GM12891 (cell line): Measurements from ENCODE around the gene ARMC2.
"Not testable (repeated sequence)": the region's sequence is repeated elsewhere in the genome, so short reads cannot be mapped to it uniquely, and the experiment has no call there.

Experiments
- DNase-seq: peaks from one replicate; pipeline ENCODE4 v3.0.0; 2011; ENCODE audit warnings: low spot score; ENCODE audit not compliant: insufficient read length
- FAIRE-seq: peaks from 2 replicates; lab custom pipeline; 2011; peaks lifted over from hg19 to GRCh38; lab: Jason Lieb, UNC
- PAX5 ChIP-seq: IDR thresholded peaks from 2 replicates; pipeline ENCODE4 v1.6.1; 2011; ENCODE audit warnings: low read length, moderate library complexity, mild to moderate bottlenecking; ENCODE audit not compliant: insufficient read depth, severe bottlenecking
- POLR2A ChIP-seq: IDR thresholded peaks from 2 replicates; pipeline ENCODE4 v1.6.1; 2011; ENCODE audit warnings: low read depth, low read length, control low read depth
- POLR2AphosphoS5 ChIP-seq: IDR thresholded peaks from 2 replicates; pipeline ENCODE4 v1.6.1; 2011; ENCODE audit warnings: low read depth, low read length, control low read depth
- POU2F2 ChIP-seq: IDR thresholded peaks from 2 replicates; pipeline ENCODE4 v1.6.1; 2011; ENCODE audit warnings: low read depth, mild to moderate bottlenecking, control low read depth, low read length, moderate library complexity
- SPI1 ChIP-seq: IDR thresholded peaks from 2 replicates; pipeline ENCODE4 v1.6.1; 2011; ENCODE audit warnings: low read depth, low read length, control low read depth
- TAF1 ChIP-seq: IDR thresholded peaks from 2 replicates; pipeline ENCODE4 v1.6.1; 2011; ENCODE audit warnings: low read depth, low read length, control low read depth

The ARMC2 gene

GRCh38 chr6:108961077-108961476 lies 112.9 kb downstream of the ARMC2 start:
- TF ChIP-seq TAF1 (no peak), POU2F2 (no peak), POLR2AphosphoS5 (no peak), SPI1 (no peak), PAX5 (no peak), POLR2A (no peak)
- FAIRE-seq = no peak

GRCh38 chr6:108961985-108962384 lies 113.8 kb downstream of the ARMC2 start:
- FAIRE-seq (no peak), DNase-seq (no peak)

More at GRCh38 chr6:108961077-108961476, 112.9 kb downstream of the ARMC2 start:
- DNase-seq = no peak

DNA sequence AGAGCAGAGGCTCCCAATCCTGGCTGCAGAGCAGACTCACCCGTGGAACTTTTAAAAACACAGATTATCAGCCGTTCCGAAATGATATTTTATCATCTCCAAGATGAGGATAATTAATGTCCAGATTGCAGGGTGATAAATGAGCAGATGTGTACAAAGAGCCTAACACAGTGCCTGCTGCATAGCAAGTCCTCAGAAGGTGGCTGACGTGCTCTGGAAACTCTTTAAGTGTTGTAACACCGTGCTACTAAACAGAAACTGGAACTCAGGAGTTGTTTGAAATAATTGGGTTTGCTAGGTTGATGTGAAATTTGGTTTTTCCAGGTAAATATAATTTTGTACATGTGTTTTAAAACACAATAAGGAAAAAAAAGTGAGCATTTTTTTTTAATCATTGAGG lies 118.0 kb downstream of the ARMC2 start:
- no peak for DNase-seq
- FAIRE-seq = no peak

More at GRCh38 chr6:108961985-108962384, 113.8 kb downstream of the ARMC2 start:
- TF ChIP-seq POLR2A (no peak), TAF1 (no peak), POU2F2 (no peak), POLR2AphosphoS5 (no peak), PAX5 (no peak), SPI1 (no peak)

GRCh38 chr6:108966855-108967755 lies 118.9 kb downstream of the ARMC2 start:
- TF ChIP-seq POLR2A (no peak), POLR2AphosphoS5 (no peak), TAF1 (no peak), POU2F2 (no peak), PAX5 (no peak), SPI1 (no peak)
- no peak for FAIRE-seq
- DNase-seq = no peak

More for the DNA sequence above, 118.0 kb downstream of the ARMC2 start:
- no peak for TF ChIP-seq POLR2A
- no peak for TF ChIP-seq POU2F2
- TF ChIP-seq POLR2AphosphoS5 = no peak
- TF ChIP-seq SPI1 = no peak
- TF ChIP-seq PAX5 = no peak
- no peak for TF ChIP-seq TAF1

DNA sequence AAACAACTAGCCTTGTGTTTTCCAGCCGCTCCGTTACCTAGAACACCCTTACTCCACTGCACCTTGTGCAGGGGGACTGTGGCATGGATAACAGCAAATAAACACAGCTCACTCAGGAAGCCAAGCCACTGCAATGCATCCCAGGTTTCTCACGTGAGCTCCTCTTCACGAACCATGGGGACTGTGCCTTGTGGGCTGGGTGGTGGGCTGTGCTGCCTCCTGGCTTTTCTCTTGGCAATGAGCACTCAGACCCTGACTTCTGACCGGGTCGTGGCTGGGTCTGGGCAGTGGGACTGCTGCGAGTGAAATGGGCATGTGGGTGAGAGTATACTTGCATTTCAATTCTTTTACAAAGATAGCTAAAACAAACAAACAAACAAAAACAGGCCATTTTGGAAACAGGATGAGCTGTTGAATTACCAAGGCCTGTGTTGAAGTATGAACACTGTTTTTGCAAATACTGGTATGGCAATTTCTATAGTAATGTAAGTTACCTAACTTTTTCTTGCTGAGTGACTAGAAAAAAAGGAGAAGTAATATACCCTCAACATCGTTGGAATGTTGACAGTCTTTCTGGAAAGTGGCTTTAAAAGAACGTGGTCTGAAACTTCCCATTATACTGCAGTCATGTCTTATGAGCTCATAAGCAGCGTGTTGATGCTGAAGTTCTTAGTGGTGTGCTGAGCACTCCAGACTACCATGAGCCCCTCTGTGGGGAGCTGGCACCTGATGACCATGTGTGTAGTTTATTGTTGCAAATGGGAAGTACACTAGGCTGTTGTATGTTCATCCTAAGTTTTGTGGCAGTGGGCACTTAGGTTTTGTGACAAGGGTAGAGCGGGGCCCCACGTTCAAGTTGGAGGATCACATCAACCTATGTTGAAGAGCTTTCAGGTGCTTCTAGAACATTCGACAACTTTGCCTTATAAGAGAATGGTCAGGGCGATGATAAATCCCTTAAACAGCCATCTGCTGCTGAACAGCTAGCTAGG lies 120.4 kb downstream of the ARMC2 start:
- FAIRE-seq (no peak), DNase-seq (no peak)
- TF ChIP-seq POLR2A (no peak), TAF1 (no peak), POU2F2 (no peak), PAX5 (no peak), POLR2AphosphoS5 (no peak), SPI1 (no peak)

- FAIRE-seq (no peak), DNase-seq (no peak)
- TF ChIP-seq POLR2AphosphoS5 = no peak
- no peak for TF ChIP-seq POLR2A
- no peak for TF ChIP-seq SPI1
- no peak for TF ChIP-seq PAX5
- no peak for TF ChIP-seq TAF1
- TF ChIP-seq POU2F2 = no peak
These were observed 121.6 kb downstream of the ARMC2 start for GRCh38 chr6:108969776-108970175.

GRCh38 chr6:108974201-108974600 lies 126.0 kb downstream of the ARMC2 start:
- FAIRE-seq = no peak
- TF ChIP-seq PAX5 = no peak
- no peak for DNase-seq

DNA sequence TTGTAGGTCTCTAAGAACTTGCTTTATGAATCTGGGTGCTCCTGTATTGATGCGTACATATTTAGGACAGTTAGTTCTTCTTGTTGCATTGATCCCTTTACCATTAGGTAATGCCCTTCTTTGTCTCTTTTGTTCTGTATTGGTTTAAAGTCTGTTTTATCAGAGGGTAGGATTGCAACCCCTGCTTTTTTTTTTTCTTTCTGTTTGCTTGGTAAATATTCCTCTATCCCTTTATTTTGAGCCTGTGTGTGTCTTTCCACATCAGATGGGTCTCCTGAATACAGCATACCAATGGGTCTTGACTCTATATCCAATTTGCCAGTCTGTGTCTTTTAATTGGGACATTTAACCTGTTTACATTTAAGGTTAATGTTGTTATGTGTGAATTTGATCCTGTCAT lies 130.4 kb downstream of the ARMC2 start:
- not testable (repeated sequence) for DNase-seq, FAIRE-seq
